OCI-LY7 (cell line): ENCODE results near the gene UQCC5. TPM values are rescaled to one million over a fixed set of nuclear protein-coding genes. Genes with fewer than 3 reads are reported as not detected.

Experiments used
- BruUV-seq: library from RNA; stranded (reverse); fragments of 400-500 nt; replicated peaks from 2 replicates; lab custom pipeline; 2021; lab: Mats Ljungman, UMichigan
- CTCF ChIA-PET: fragments of 300-600 bp; sonication (Branson Sonifier 250); formaldehyde crosslinking; loops from one replicate; lab custom pipeline; 2022; ENCODE audit warnings: antibody characterized with exemption; ENCODE audit not compliant: unreplicated experiment; lab: Charles Lee
- POLR2A ChIA-PET: fragments of 300-600 bp; sonication (Branson Sonifier 250); formaldehyde crosslinking; loops from one replicate; lab custom pipeline; 2022; ENCODE audit warnings: antibody characterized with exemption; lab: Charles Lee
- DNase-seq: peaks from one replicate; pipeline ENCODE4 v3.0.0-alpha.2; 2015; ENCODE audit warnings: low spot score
- H2AFZ ChIP-seq: fragments of 200-600 bp; sonication (generic), shearing (Covaris generic); 2 replicates; pipeline ENCODE4 v1.6.1; 2014; ENCODE audit warnings: mild to moderate bottlenecking, antibody characterized with exemption, low read length, moderate library complexity
- H3K27ac ChIP-seq: fragments of 200-600 bp; sonication (generic); 2 replicates; pipeline ENCODE4 v1.5.1; 2014; ENCODE audit warnings: mixed run types, low read depth, mild to moderate bottlenecking, moderate library complexity, low read length, inconsistent platforms; ENCODE audit not compliant: poor library complexity, severe bottlenecking
- H3K36me3 ChIP-seq: fragments of 200-600 bp; sonication (generic); 2 replicates; pipeline ENCODE4 v1.6.1; 2014; ENCODE audit warnings: mild to moderate bottlenecking, antibody characterized with exemption, low read length, moderate library complexity, mixed read lengths; ENCODE audit not compliant: insufficient read depth
- H3K4me1 ChIP-seq: fragments of 200-600 bp; sonication (generic); 2 replicates; pipeline ENCODE4 v1.5.1; 2014; ENCODE audit warnings: mild to moderate bottlenecking, low read length; ENCODE audit not compliant: insufficient read depth, poor library complexity, severe bottlenecking
- H3K4me2 ChIP-seq: fragments of 200-600 bp; sonication (generic); 2 replicates; pipeline ENCODE4 v1.6.1; 2014; ENCODE audit warnings: mild to moderate bottlenecking, low read length
- H3K4me3 ChIP-seq: fragments of 200-600 bp; sonication (generic); 2 replicates; pipeline ENCODE4 v1.5.1; 2014; ENCODE audit warnings: mild to moderate bottlenecking, low read depth, low read length; ENCODE audit not compliant: poor library complexity, severe bottlenecking
- H3K79me2 ChIP-seq: fragments of 200-600 bp; sonication (generic); 2 replicates; pipeline ENCODE4 v1.6.1; 2016; ENCODE audit warnings: low read depth, mild to moderate bottlenecking, low read length, moderate library complexity, mixed read lengths; ENCODE audit not compliant: insufficient read depth
- H3K9me2 ChIP-seq: fragments of 200-600 bp; sonication (generic); 2 replicates; pipeline ENCODE4 v1.6.1; 2016; ENCODE audit warnings: mild to moderate bottlenecking, low read length, mixed read lengths; ENCODE audit not compliant: insufficient read depth
- H3K9me3 ChIP-seq: fragments of 200-600 bp; sonication (generic); 2 replicates; pipeline ENCODE4 v1.6.1; 2014; ENCODE audit warnings: mild to moderate bottlenecking, mixed run types, low read length, mixed read lengths
- H4K20me1 ChIP-seq: fragments of 200-600 bp; sonication (generic); 2 replicates; pipeline ENCODE4 v1.6.1; 2014; ENCODE audit warnings: mild to moderate bottlenecking, antibody characterized with exemption, low read length, moderate library complexity, mixed read lengths; ENCODE audit not compliant: insufficient read depth
- CTCF ChIP-seq: fragments of 200-600 bp; sonication (generic); conservative IDR thresholded peaks from 2 replicates; pipeline ENCODE4 v1.5.1; 2014; ENCODE audit warnings: mild to moderate bottlenecking, antibody characterized with exemption, low read length, moderate library complexity, mixed read lengths
- EZH2phosphoT487 ChIP-seq: fragments of 200-600 bp; sonication (generic); IDR thresholded peaks from 2 replicates; pipeline ENCODE4 v1.6.1; 2018; ENCODE audit warnings: low read depth, borderline replicate concordance, mild to moderate bottlenecking, mixed run types, antibody characterized with exemption, low read length, moderate library complexity, mixed read lengths
- intact Hi-C: fragments of 100-400 bp; cut with micrococcal nuclease; formaldehyde crosslinking; loops from one replicate; pipeline ENCODE4 v1.10.0; 2022; ENCODE audit not compliant: unreplicated experiment
- total RNA-seq, 2 experiments: library from RNA; depleted of rRNA in 1 of 2; stranded (reverse); fragments of >200 nt in 1 of 2; shearing (Covaris generic) in 1 of 2; gene quantifications; 2 replicates each; pipeline ENCODE4 v1.2.3, GENCODE V29; 2014 to 2022

UQCC5 gene
- total RNA-seq, 2 experiments from 2014 or later, result 18.4 to 25.6 TPM

- H4K20me1 ChIP-seq, result no peaks in the 10 kb centered on the region
- BruUV-seq, result no TSS peak
- H3K9me3 ChIP-seq, result no peaks in the 10 kb centered on the region
- H3K79me2 ChIP-seq, result no peaks in the 10 kb centered on the region
- H3K27ac ChIP-seq, result no peak overlapping the region
- CTCF ChIA-PET, result no interaction called here
- POLR2A ChIA-PET, result no interaction called here
- TF ChIP-seq CTCF (no peak), EZH2phosphoT487 (no peak)
- DNase-seq, result no peak
- no peaks in the 10 kb centered on the region for H3K9me2 ChIP-seq
- H3K4me3 ChIP-seq, result no peak overlapping the region
- H3K36me3 ChIP-seq, result peaks cover 61% of the 10 kb centered on the region; the same call in 1 of the 2 replicates
- H2AFZ ChIP-seq, result no peak overlapping the region
- intact Hi-C loops, result no loop called here
- H3K4me2 ChIP-seq, result no peak overlapping the region
- H3K4me1 ChIP-seq, result no peaks in the 10 kb centered on the region
Observed at GRCh38 chr3:52487788-52488691, 48.4 kb upstream of the UQCC5 start.

GRCh38 chr3:52488746-52489145 lies 47.7 kb upstream of the UQCC5 start:
- Histone ChIP-seq H4K20me1 (no peaks in the 10 kb centered on the region), H3K79me2 (no peaks in the 10 kb centered on the region), H3K4me1 (no peaks in the 10 kb centered on the region), H3K4me3 (no peak overlapping the region), H2AFZ (no peak overlapping the region), H3K36me3 (peaks cover 63% of the 10 kb centered on the region; the same call in 1 of the 2 replicates), H3K9me3 (no peaks in the 10 kb centered on the region), H3K27ac (no peak overlapping the region), H3K9me2 (no peaks in the 10 kb centered on the region), H3K4me2 (no peak overlapping the region)
- ChIA-PET CTCF (no interaction called here), POLR2A (no interaction called here)
- intact Hi-C loops, result no loop called here
- no TSS peak for BruUV-seq
- TF ChIP-seq CTCF (no peak), EZH2phosphoT487 (no peak)
- DNase-seq, result no peak

GRCh38 chr3:52489453-52489852 lies 47.0 kb upstream of the UQCC5 start:
- no peak for DNase-seq
- no peak overlapping the region for H3K4me2 ChIP-seq
- no peaks in the 10 kb centered on the region for H3K4me1 ChIP-seq
- no peaks in the 10 kb centered on the region for H4K20me1 ChIP-seq
- CTCF ChIA-PET, result no interaction called here
- POLR2A ChIA-PET, result no interaction called here
- no peak overlapping the region for H3K4me3 ChIP-seq
- H2AFZ ChIP-seq, result no peak overlapping the region
- H3K9me2 ChIP-seq, result no peaks in the 10 kb centered on the region
- H3K36me3 ChIP-seq, result peaks cover 63% of the 10 kb centered on the region; the same call in 1 of the 2 replicates
- no peak overlapping the region for H3K27ac ChIP-seq
- BruUV-seq, result no TSS peak
- no peak for TF ChIP-seq CTCF
- no peak for TF ChIP-seq EZH2phosphoT487
- intact Hi-C loops, result no loop called here
- no peaks in the 10 kb centered on the region for H3K9me3 ChIP-seq
- H3K79me2 ChIP-seq, result no peaks in the 10 kb centered on the region
